Measurements from ENCODE around the gene CCDC60.

Gene CCDC60

DNA sequence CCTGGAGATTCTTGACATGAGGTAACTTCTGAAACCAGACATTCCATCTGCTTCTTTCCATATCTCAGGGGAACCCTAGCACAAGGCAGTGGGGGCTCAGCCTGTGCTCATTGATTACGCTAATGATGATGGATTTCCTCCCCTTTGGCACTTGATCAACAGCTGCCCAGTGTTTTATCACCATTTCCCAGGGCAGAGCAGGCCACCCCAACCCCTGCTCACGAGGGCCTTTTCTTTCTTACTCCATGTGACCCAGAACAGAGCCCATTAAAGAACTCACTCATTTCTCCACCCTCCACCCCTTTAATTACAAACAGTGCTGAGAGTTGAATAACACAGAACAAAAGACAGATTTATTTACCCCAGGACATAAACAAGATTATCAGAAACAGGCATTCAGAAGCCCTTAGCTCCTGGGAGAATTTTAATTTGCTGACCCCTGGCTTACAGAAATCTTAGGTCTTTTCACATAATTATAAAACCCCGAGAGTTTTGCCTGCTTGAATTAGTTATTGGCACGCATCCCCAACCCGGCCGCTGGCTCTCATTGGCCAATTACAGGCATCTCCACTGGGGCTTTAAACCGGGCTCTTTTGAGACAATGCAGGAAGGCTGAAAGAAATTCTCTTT, 32.0 kb upstream of the CCDC60 start:
- no peak for TF ChIP-seq CTCF (IDR thresholded peaks at IDR 0.05; ENCODE audit: borderline replicate concordance, insufficient read depth, low read depth, low read length)
- no peak overlapping the region for H3K4me3 ChIP-seq (ENCODE audit: low read depth, low read length)

GRCh38 chr12:119306593-119306992, 27.9 kb upstream of the CCDC60 start:
- H3K4me3 ChIP-seq (ENCODE audit: low read depth, low read length), result no peak overlapping the region
- TF ChIP-seq CTCF (IDR thresholded peaks at IDR 0.05; ENCODE audit: borderline replicate concordance, insufficient read depth, low read depth, low read length), result no peak

GRCh38 chr12:119307747-119308146, 26.8 kb upstream of the CCDC60 start:
- H3K4me3 ChIP-seq (ENCODE audit: low read depth, low read length), result no peak overlapping the region
- TF ChIP-seq CTCF (IDR thresholded peaks at IDR 0.05; ENCODE audit: borderline replicate concordance, insufficient read depth, low read depth, low read length), result no peak

GRCh38 chr12:119308708-119309456, 25.6 kb upstream of the CCDC60 start:
- TF ChIP-seq CTCF (IDR thresholded peaks at IDR 0.05; ENCODE audit: borderline replicate concordance, insufficient read depth, low read depth, low read length), result no peak
- H3K4me3 ChIP-seq (ENCODE audit: low read depth, low read length), result no peak overlapping the region

- no peak for TF ChIP-seq CTCF (IDR thresholded peaks at IDR 0.05; ENCODE audit: borderline replicate concordance, insufficient read depth, low read depth, low read length)
- no peak overlapping the region for H3K4me3 ChIP-seq (ENCODE audit: low read depth, low read length)
Observed at GRCh38 chr12:119311878-119312277, 22.7 kb upstream of the CCDC60 start.

- TF ChIP-seq CTCF (IDR thresholded peaks at IDR 0.05; ENCODE audit: borderline replicate concordance, insufficient read depth, low read depth, low read length), result no peak
- no peak overlapping the region for H3K4me3 ChIP-seq (ENCODE audit: low read depth, low read length)
Observed at GRCh38 chr12:119312904-119313303, 21.6 kb upstream of the CCDC60 start.

GRCh38 chr12:119314290-119314689, 20.2 kb upstream of the CCDC60 start:
- no peak overlapping the region for H3K4me3 ChIP-seq (ENCODE audit: low read depth, low read length)
- TF ChIP-seq CTCF (IDR thresholded peaks at IDR 0.05; ENCODE audit: borderline replicate concordance, insufficient read depth, low read depth, low read length), result no peak

All from GM12875 (cell line).